GM21367 (cell line): ENCODE data around the gene PROC.

Experiments
- ATAC-seq: cut with Tn5 transposase; IDR thresholded peaks from one replicate; pipeline ENCODE4 v1.9.1; 2021; ENCODE audit not compliant: unreplicated experiment

The PROC gene

DNA sequence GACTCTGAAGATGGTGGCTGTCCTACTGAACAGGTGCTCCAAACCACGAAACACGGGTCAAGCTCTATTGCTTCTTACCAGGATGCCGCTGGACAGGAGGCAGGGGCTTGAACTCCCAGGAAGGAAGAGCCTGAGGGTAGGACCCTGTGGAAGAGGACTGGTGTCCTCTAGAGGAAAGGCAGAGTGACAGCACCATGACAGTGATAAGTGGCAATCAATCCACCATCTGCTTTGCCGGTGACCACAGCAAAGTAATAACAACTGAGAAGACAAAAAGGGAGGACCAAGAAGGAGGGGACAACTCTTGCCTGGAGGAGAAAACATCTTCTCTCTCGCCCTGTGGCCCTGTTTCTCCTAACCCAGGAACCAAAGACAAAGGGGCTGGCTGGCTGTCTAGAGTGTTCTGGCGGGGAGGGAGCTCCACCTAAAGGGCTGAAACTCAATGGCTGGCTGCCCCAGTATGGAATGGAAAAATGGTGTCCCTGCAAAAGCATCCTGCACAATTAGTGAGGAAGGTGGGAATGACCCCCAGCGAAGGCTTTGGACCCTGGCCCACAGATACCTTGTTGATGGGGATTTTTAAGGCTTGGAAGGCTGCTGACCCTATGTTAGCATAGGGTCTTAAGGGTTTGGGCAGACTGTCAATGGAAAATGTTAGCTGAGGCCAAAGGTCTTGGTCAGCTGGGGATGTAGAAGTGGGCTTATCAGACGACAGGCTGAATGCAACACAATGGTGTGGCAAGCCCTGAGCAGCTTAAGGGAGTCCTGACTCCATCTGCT is 35.4 kb downstream of the PROC start:
- ATAC-seq: no peak

DNA sequence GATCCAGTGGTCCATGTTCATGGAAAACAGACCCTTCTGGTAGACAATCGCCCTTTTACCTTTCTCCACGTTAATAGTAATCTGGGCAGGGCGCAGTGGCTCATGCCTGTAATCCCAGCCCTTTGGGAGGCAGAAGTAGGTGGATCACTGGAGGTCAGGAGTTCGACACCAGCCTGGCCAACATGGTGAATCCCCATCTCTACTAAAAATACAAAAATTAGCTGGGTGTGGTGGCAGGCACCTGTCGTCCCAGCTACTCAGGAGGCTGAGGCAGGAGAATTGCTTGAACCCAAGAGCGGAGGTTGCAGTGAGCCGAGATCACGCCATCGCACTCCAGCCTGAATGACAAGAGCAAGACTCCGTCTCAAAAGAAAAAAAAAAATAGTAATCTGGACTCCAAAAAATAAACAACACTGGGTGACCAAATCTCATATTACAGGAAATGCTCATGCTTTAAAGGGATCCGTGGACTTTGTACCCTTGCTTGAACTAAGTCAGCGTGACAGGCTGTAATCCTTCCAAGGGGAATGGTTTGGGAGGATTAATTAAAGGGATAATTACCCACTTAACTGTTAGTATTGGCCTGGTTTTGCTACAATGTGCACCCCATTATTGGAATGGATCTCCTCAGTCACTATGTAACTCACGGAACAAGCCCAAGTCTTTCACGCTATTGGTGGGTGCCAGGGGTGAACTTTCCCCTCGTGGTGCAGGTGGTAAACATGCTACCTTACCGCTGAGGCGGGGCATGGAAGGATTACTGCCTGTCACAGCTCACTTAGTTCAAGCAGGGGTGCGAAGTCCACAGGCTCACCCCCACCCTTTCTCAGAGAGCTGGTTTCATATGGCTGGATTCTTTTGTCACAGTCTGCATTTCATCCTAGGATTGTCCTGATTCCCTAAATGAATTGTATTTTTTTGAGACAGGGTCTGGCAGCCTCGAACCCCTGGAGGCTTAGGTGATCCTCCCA is 36.7 kb downstream of the PROC start:
- no peak for ATAC-seq

DNA sequence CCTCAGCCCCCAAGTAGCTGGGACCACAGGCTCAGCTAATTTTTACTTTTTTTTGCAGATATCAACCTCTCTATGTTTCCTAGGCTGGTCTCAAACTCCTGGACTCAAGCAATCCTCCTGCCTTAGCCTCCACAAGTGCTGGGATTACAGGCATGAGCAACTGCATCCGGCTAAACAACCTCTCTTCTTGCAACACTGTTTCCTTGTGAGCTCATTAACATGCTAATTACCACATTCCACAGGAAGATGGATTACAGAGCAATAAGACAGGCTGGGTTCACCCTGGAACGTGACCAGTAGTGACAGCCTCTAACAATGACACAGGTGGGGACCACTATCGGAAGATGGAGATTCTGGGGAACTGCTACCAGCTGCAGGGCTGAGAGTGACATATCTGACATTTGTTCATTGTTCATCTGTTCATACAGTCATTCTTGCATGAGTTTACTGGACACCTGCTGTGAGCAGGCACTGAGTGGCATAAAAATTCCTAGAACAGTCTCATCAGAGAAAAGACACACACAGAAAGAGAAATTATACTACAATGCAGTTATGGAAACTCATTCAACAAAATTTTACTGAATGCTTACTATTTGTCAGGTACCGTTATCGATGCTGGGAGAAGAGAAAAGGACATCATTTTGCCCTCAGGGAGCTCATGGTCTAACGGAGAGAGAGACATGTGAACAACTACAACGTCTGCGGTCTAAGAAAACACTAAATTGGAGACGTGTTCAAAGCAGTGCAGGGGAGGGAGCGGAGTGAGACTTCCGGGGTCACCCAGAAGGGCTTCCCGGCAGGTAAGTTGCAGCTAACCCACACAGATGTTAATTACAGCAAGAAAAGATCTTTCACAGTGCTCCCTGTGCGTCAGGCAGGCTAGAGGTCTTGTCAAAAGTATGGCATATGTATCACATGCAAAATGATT is 37.6 kb downstream of the PROC start:
- ATAC-seq: no peak

DNA sequence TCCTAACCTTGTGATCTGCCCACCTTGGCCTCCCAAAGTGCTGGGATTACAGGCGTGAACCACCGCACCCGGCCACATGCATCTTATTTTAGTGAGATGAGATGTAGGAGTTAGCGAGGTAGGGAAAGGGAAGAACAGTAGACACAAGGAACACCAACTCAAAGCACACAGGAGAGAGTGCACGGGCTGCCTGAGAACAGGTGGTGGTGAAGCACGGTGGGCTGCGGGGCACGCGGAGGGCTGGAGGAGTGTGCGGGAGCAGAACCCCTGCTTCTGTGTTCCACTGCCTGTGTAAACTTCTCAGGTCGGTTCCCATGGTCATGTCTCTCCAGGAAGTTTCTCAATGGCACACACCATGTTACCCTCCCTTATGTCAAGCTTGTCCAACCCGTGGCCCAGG is 38.7 kb downstream of the PROC start:
- no peak for ATAC-seq

DNA sequence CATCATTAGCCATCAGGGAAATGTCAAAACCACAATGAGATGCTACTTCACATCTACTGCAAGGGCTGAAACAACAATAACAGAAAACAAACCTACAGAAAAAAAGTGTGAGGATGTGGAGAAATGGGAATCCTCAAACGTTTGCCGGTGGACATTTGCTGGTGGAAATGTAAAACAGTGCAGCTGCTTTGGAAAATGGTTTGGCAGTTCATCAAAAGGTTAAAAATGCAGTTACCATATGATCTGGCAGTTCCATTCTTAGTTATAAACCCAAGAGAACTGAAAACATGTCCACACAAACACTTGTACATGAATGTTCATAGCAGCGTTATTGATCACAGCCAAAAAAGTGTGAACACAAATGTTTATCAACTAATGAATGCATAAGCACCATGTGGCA is 44.2 kb downstream of the PROC start:
- no peak for ATAC-seq

DNA sequence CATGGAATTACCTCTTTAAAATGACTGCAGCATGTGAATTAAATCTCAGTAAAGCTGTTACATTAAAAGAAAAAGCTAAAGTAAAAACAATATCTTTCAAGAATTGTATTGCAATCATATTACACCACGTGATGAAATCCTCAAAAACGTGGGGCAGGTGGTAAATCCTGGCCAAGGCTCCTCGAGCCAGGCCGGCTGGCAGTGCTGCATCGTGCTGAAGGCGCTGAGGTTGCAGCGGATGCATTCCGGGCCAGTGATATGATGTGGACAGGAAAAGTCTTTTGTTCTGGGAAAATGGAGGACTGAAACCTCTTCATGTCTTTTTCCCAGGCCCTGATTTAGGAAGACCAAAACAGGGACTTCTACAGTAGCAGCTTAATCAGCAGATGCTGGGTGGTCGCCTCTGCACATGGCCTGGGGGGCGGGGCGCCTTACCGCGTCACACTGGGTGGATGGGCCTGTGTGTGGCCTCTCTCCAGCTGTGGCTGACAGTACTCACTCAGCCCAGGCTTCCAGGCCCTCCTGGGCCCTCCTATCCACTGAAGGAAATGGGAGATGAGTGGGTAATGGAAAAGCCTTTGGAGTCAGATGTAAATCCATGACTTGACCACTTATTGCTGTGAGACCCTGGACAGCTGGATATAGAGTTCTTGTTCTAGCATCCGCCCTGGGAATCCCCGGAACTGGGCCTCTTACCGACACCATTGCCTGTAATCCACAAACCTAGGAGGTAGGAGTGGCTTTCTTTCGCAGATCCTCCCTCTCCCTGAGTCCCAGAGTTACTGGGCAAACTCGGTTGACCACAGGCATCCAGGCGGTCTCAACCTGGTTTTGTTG is 45.1 kb downstream of the PROC start:
- no peak for ATAC-seq

DNA sequence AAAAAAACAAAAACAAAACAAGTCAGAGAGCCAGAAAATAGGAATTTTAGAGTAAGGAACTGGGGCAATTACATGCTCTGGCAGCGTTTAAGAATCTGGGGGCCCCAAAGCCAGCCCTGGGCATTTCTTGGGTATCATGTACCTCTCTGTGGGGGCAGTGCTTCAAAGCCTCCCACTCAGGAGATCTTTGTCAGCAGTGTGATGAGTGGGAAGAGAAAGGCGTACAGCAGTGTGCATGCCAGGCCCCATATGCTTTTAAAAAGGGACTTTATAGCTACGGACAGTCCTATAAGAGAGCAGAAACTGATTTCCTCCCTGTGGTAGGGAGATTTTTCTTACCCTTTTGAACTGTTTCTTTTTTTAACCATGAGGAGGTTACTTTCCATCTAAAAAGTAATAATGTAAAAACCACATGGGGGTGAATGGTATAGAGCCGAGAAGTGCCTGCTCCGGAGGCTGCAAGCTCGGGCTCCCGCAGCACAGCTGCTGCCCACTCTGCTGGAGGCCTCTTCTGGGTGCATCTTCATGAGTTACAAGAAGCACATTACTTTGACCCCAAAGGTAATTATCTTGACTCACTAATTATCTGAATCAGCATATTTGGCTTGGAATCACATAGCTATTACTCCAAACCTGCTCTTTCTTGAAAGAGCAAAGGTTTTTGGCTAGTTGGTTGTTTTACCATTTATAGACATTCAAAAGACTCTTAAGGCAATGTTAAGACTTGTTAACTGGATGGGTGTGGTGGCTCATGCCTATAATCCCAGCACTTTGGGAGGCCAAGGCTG is 46.4 kb downstream of the PROC start:
- ATAC-seq: no peak

DNA sequence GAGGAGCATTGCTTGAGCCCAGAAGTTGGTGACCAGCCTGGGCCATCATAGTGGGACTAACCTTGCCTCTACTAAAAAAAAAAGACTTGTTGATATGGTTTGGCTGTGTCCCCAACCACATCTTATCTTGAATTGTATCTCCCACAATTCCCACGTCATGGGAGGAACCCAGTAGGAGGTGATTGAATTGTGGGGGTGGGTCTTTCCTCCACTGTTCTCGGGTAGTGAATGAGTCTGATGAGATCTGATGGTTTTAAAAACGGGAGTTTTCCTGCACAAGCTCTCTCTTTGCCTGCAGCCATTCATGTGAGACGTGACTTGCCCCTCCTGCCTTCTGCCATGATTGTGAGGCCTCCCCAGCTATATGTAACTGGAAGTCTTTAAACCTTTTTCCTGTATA is 47.0 kb downstream of the PROC start:
- no peak for ATAC-seq

DNA sequence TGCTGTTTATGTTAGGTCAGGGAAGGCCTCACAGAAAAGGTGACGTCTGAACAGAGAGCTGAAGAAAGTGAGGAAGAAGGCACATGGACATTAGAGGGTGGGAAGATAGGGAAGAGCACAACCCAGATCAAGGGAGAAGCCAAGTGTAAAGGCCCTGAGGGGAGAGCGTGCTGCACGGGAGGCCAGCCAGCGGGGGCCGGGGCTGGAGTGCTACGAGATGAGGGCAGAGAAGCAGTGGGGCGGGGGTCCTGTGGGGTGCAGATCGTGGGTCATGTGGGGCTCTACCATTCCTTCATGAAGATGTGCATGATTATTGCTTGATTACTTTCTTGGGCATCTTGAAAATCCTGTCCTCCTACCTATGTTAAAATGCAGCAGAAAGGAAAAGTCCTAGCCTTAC is 50.8 kb downstream of the PROC start:
- no peak for ATAC-seq

DNA sequence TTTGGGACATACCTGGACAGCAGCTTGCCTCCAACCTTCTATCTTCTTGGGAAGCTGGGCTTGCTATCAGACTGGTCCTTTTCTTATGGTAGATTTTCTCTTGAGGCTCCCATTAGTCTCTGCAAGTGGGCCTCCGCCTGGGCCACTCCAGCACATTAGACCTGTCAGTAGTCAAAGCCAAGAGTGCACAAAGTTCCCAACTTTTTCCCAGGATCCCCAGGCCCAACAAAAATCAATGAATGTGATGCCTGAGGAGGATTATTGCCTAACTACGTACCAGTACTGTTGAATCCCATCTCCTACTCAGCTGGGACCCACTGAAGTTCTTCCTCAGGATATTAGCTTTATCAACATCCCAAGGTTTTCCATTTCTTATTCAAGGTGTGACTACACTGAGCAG is 51.7 kb downstream of the PROC start:
- no peak for ATAC-seq

DNA sequence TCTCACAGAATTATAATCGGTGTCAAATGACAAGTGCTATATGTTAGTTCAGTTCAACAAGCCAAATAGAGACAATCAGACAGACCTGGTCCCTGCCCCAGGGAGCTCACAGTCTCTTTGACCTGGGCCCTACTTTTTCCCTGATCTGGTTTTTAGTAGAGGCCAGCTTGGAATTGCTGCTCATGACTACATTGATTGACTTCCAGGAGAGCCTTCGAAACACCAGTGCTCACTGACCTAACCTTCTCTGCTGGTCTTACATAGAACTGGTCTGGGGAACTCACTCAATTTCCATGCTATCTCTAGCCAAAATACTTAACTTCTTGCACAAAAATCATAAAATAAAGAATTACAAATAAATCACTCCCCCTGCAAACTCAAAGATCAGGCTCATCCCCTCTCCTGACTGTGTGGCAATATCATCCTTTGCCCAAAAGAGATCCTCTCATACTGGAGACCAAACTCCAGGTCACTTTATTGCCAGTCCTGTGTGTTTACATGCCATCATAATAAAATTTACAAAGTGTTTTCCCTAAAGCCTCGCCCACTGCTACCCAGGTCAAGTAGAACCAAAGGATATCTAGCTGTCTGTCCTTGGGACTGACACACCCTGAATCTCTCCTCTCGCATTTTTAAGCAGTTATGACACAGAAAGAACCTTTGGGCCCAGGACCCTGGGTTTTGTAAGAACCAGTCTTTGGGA is 53.2 kb downstream of the PROC start:
- no peak for ATAC-seq

DNA sequence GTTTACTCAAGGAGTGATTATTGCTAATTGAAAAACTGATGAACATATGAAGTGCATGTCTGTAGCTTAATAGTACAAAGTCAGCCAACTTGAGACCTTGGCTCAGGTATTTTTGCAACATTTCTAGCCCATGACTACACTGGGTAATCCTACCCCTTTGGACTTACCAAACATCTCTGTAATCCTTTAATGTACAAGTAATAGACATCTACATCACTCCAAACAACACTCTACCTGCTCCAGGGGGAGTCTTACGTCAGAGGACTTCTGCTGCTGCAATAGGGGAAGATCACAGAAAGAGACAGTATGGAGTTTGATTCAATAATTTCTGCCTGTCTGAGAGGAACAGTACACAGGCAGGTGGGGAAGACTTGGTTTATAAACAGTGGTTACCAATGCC is 54.0 kb downstream of the PROC start:
- no peak for ATAC-seq

DNA sequence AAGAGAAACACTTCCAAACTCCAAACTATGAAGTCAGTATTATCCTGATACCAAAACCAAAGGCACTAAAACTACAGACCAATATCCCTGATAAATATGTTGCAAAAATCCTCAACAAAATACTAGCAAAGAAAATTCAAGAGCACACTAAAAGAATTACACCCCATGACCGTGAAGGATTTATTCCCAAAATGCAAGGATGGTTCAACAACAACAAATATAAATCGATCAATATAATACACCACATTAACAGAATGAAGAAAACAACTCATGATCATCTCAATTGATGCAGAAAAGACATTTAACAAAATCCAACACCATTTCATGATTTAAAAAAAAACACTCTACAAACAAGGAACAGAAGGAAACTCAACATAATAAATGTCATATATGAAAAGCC is 57.6 kb downstream of the PROC start:
- ATAC-seq: no peak
